NCI-H1417 treated with DMSO at 0.1 percent for 48 hours (cell line): ENCODE measurements around the gene VAMP1.

ENCODE experiments used
- DNase-seq: peaks from one replicate; lab custom pipeline; 2025; lab: John Stamatoyannopoulos, UW

The VAMP1 gene

GRCh38 chr12:6425590-6426531, 44.6 kb downstream of the VAMP1 start:
- no peak for DNase-seq

DNA sequence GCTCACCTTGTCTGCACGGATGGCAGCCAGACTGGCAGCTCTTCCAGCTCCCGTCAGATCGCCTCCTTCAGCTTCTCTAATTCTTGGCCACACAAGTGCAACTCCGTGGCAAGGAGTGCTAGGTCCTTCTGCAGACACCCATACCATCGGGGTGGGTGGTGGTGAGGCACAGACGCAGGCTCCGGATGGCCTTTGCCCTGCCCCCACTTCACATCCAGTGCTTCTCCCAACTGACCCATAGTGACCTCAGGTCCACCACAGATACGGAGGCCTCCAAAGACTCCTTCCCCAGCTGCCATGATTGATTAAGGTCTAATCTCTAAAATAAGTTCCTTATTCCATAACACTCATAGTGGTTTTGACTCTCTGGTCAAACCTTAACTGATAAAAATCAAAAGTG, 45.6 kb downstream of the VAMP1 start:
- DNase-seq: no peak

GRCh38 chr12:6424008-6424347, 46.5 kb downstream of the VAMP1 start:
- DNase-seq: no peak

DNA sequence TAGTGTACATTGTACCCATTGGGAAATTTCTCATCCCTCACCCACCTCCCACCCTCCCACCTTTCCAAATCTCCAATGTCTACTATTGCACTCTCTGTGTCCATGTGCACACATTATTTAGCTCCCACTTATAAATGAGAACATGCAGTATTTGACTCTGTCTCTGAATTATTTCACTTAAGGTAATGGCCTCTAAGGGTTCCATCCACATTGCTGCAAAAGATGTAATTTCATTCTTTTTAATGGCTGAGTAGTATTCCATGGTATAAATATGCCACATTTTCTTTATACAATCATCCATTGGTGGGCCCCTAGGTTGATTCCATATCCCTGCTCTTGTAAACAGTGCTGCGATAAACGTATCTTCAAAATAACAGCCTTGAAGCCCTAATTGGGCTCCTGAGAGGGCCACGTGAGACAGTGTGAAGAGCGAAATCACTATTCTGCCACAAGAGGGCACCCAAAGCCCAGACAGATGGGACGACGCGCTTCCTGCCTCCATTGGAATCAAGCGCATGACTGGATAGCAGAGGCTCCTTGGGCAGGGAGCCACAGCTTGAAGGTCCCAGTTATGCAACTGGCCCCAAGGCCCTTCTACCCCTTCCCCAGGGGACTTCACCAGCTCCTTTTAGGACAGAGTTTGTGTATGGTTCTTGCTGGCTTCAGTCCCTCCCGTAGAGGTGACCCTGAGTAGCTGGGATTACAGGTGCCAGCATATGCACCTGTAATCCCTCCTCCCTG, 47.0 kb downstream of the VAMP1 start:
- DNase-seq: peak; percentile 83

GRCh38 chr12:6420364-6420763, 50.1 kb downstream of the VAMP1 start:
- no peak for DNase-seq

DNA sequence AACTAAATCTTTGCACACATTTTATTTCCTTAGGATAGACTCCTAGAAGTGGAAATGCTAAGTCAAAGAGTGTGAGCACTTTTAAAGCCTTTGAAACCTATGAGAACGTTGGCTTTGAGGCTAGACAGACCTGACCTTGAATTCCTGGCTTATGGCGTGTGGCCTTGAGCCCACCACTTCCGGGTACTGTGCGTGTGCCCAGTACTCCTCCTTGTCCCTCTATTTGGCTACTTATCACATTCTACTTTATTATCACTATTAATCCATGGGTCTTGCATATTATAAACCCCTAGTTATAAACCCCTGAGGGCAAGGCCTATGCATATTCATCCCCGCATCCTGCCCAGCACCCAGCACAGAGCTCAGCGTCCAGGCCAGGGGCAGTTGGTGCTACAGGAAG, 51.7 kb downstream of the VAMP1 start:
- DNase-seq: no peak

- DNase-seq: no peak
Observed at GRCh38 chr12:6416596-6416995, 53.9 kb downstream of the VAMP1 start.
